ENCODE measurements around the gene MFAP2. TPM values are rescaled to one million over a fixed set of nuclear protein-coding genes. Genes with fewer than 3 reads are reported as not detected.

The MFAP2 gene, protein sequence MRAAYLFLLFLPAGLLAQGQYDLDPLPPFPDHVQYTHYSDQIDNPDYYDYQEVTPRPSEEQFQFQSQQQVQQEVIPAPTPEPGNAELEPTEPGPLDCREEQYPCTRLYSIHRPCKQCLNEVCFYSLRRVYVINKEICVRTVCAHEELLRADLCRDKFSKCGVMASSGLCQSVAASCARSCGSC
- 47.7 and 60.3 TPM in 2 replicates for total RNA-seq (ENCODE audit: low replicate concordance)

DNA sequence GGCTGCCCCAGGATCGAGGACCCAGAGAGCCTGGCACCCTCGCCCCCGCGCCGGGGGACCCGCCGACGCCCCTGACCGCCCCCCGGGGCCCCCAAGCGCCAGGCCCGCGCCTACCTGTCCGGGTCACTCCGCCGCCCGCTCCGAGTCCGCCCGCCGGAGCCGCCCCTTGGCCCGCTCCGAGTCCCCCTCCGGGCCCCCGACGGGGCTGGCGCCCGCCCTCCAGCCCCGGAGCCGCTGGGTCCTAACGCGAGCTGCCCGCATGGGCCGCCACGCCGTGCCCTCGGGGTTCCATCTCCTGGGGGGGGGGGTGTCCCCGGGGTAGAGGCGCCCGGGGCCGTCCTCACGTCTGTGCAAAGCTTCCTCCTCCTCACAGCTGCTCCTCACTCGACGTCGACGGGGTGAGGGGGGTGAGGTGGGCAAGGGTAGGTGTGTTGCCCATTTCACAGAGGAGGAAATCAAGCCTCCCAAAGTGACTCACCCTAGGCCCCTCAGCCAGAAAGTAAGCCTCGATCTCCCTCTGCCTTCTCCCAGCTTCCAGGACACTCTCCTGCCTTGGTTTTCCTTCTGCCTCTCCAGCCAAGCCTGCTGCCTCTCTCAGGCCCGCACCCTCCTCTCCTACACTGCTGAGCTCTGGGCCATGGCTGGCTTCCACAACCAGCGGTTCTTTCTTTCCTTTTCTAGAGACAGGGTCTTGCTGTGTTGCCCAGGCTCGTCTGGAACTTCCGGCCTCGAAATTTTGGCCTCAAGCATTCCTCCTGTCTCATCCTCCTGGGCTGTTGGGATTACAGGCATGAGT, at the start of gene MFAP2:
Gene MFAP2 (minus strand): TSS at position 148 of the 796 bp plus-strand sequence. CDS start 2,347 bp downstream, outside the sequence.
- TF ChIP-seq, protein P1, sequence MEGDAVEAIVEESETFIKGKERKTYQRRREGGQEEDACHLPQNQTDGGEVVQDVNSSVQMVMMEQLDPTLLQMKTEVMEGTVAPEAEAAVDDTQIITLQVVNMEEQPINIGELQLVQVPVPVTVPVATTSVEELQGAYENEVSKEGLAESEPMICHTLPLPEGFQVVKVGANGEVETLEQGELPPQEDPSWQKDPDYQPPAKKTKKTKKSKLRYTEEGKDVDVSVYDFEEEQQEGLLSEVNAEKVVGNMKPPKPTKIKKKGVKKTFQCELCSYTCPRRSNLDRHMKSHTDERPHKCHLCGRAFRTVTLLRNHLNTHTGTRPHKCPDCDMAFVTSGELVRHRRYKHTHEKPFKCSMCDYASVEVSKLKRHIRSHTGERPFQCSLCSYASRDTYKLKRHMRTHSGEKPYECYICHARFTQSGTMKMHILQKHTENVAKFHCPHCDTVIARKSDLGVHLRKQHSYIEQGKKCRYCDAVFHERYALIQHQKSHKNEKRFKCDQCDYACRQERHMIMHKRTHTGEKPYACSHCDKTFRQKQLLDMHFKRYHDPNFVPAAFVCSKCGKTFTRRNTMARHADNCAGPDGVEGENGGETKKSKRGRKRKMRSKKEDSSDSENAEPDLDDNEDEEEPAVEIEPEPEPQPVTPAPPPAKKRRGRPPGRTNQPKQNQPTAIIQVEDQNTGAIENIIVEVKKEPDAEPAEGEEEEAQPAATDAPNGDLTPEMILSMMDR (IDR thresholded peaks at IDR 0.05; ENCODE audit: insufficient read depth, low read length) = no peak
- H3K4me3 ChIP-seq (ENCODE audit: low read depth, low read length) = peak within 1 kb of the TSS; percentile 94
- DNase-seq (ENCODE audit: low read depth) = peak; percentile 58

DNA sequence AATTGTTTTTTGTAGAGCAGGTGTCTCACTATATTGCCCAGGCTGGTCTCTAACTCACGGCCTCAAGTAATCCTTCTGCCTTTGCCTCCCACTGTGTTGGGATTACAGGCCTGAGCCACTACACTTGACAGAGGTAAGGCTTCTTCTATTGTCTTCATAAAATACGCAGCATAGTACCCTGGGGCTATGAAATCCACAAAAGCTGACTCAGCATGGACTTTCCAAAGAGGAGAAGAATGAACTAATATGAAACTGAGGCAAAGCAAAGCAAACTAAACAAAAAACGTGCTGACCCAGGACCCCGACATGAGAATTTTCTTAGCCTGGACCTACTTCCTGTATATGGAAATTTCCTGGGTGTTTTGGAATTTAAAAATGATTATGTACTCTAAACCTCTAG, 49.8 kb upstream of the MFAP2 start:
- DNase-seq (ENCODE audit: low read depth) = no peak
- TF ChIP-seq, protein P1 (IDR thresholded peaks at IDR 0.05; ENCODE audit: insufficient read depth, low read length) = no peak
- no peak overlapping the region for H3K4me3 ChIP-seq (ENCODE audit: low read depth, low read length)

GRCh38 chr1:17028662-17029188, 48.3 kb upstream of the MFAP2 start:
- no peak overlapping the region for H3K4me3 ChIP-seq (ENCODE audit: low read depth, low read length)
- TF ChIP-seq, protein P1 (IDR thresholded peaks at IDR 0.05; ENCODE audit: insufficient read depth, low read length) = no peak
- DNase-seq (ENCODE audit: low read depth) = no peak

DNA sequence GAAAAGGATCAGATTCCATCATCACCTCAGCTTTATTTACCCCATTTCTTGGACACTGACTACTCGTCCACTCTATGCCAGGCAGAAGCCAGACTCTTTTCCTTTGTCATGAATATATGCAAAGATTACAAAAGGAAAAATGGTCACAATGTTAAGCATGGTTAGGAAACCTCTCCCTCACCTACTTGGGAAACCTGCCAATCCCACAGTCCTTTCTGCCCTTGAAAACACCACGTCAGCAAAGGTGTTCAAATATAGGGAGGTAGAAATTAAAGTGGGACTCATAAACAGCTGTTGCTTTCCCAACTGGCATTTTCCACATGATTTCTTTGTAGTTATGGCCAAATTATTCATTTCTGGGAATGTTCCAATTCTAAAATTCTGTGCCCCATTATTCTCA, 47.5 kb upstream of the MFAP2 start:
- no peak for DNase-seq (ENCODE audit: low read depth)
- H3K4me3 ChIP-seq (ENCODE audit: low read depth, low read length) = no peak overlapping the region
- TF ChIP-seq, protein P1 (IDR thresholded peaks at IDR 0.05; ENCODE audit: insufficient read depth, low read length) = no peak

- TF ChIP-seq, protein P1 (IDR thresholded peaks at IDR 0.05; ENCODE audit: insufficient read depth, low read length) = no peak
- peak; percentile 73 for DNase-seq (ENCODE audit: low read depth)
- H3K4me3 ChIP-seq (ENCODE audit: low read depth, low read length) = no peak overlapping the region
Measured at GRCh38 chr1:17027403-17027802, 47.0 kb upstream of the MFAP2 start.

GRCh38 chr1:17024721-17025120, 44.3 kb upstream of the MFAP2 start:
- TF ChIP-seq, protein P1 (IDR thresholded peaks at IDR 0.05; ENCODE audit: insufficient read depth, low read length) = no peak
- DNase-seq (ENCODE audit: low read depth) = no peak
- H3K4me3 ChIP-seq (ENCODE audit: low read depth, low read length) = no peak overlapping the region
